HepG2 (cell line): Measurements from ENCODE around the gene LRRC25. TPM values are rescaled to one million over a fixed set of nuclear protein-coding genes. Genes with fewer than 3 reads are reported as not detected.
A peak's percentile ranks its signal among the peaks of the same experiment; 100 is the strongest.

ENCODE experiments used
- CEBPB ChIP-seq: IDR thresholded peaks from 2 replicates; pipeline ENCODE4 v1.6.1; 2011; ENCODE audit warnings: low read depth, low read length, improper control_type of control experiment, borderline replicate concordance
- KLF13 ChIP-seq: sonication (generic); formaldehyde crosslinking; IDR thresholded peaks from 2 replicates; pipeline ENCODE4 v1.4.0; 2020; ENCODE audit warnings: mild to moderate bottlenecking, missing genetic modification reagents
- ZBTB7A ChIP-seq: sonication (generic); formaldehyde crosslinking; IDR thresholded peaks from 2 replicates; pipeline ENCODE4 v1.8.0; 2022; ENCODE audit warnings: mild to moderate bottlenecking, missing genetic modification reagents
- ZNF292 ChIP-seq: sonication (generic); formaldehyde crosslinking; IDR thresholded peaks from 2 replicates; pipeline ENCODE4 v1.8.1; 2022; ENCODE audit warnings: mild to moderate bottlenecking, low read depth, missing genetic modification reagents, borderline replicate concordance
- polyA plus RNA-seq, 8 experiments: library from polyadenylated mRNA; depleted of rRNA in 3 of 8; stranded (reverse) in 7 of 8; unstranded in 1 of 8; fragments of >200 nt; fragmentation: Illumina TruSeq in 4 of 8; extraction: Trizol in 4 of 8; gene quantifications; 2 replicates each; pipeline versions ENCODE4 v1.2.1 to v1.2.3, GENCODE V29; 2011 to 2016; ENCODE audit warnings: low read depth in 4 of 8, missing spikeins in 1 of 8, mixed read lengths in 1 of 8; ENCODE audit not compliant: insufficient read depth in 1 of 8
- total RNA-seq, 5 experiments: library from RNA; depleted of rRNA; stranded (reverse); fragments of >200 nt; fragmentation: Illumina TruSeq; extraction: Trizol; gene quantifications; 2 replicates each; pipeline ENCODE4 v1.2.3, GENCODE V29; 2016; ENCODE audit warnings: low read depth in 1 of 5
- TF ChIP-seq, protein P1 (sequence below): IDR thresholded peaks from 2 replicates; pipeline ENCODE4 v1.4.0; 2020; ENCODE audit warnings: mild to moderate bottlenecking, missing genetic modification reagents
- TF ChIP-seq, protein P2 (sequence below): IDR thresholded peaks from 2 replicates; pipeline ENCODE4 v1.6.1; 2016; ENCODE audit warnings: missing biosample characterization, missing genetic modification reagents, low read depth

LRRC25 gene
- total and polyA plus RNA-seq, 2 of the 13 experiments (the other 11 are each of a cell fraction or from before 2014, with no cell fraction given) = 0.13 to 0.53 TPM

DNA sequence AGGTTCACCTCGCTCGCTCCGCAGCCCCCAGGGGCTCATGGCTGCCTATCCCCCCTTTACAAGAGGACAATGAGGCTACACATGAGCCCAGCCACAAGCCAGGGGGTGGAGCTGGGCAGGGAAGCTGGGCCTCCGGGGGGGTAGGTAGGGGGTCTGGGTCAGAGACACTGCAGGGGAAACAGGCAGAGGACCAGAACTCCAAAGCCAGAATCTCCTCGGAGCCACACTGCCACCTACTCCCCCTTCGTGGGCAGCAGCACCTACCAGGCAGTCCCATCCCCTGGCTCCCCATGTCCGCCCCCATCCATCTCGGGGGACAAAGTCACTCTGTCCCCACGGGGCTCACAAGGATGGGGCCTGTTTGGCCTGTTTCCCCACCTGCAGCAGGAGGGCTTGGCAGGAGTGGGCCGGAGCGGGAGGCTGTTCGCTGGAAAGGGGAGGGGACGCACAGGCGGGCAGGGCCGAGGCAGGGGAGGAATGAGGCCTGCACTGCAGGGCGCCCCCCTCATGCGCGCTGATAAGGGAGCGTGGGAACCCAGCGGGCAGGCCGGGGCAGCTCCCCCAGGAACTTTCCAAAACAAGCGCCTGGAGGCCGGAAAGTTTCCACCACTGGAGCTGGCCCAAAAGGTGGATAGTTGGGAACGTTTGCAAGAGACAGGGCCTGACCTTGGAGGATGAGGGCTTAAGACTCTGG lies 41.1 kb upstream of the LRRC25 start (continued):
- TF ChIP-seq ZBTB7A (no peak), KLF13 (CRISPR knock-in tag) (0 out of 2 replicates have a peak, but pooled peaks have one; percentile 54), ZNF292 (CRISPR knock-in tag) (peak; percentile 64; the same call in 1 of the 2 replicates), CEBPB (no peak)
- TF ChIP-seq, protein P1, sequence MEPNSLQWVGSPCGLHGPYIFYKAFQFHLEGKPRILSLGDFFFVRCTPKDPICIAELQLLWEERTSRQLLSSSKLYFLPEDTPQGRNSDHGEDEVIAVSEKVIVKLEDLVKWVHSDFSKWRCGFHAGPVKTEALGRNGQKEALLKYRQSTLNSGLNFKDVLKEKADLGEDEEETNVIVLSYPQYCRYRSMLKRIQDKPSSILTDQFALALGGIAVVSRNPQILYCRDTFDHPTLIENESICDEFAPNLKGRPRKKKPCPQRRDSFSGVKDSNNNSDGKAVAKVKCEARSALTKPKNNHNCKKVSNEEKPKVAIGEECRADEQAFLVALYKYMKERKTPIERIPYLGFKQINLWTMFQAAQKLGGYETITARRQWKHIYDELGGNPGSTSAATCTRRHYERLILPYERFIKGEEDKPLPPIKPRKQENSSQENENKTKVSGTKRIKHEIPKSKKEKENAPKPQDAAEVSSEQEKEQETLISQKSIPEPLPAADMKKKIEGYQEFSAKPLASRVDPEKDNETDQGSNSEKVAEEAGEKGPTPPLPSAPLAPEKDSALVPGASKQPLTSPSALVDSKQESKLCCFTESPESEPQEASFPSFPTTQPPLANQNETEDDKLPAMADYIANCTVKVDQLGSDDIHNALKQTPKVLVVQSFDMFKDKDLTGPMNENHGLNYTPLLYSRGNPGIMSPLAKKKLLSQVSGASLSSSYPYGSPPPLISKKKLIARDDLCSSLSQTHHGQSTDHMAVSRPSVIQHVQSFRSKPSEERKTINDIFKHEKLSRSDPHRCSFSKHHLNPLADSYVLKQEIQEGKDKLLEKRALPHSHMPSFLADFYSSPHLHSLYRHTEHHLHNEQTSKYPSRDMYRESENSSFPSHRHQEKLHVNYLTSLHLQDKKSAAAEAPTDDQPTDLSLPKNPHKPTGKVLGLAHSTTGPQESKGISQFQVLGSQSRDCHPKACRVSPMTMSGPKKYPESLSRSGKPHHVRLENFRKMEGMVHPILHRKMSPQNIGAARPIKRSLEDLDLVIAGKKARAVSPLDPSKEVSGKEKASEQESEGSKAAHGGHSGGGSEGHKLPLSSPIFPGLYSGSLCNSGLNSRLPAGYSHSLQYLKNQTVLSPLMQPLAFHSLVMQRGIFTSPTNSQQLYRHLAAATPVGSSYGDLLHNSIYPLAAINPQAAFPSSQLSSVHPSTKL (CRISPR knock-in tag) = no peak; the same call in 1 of the 2 replicates
- TF ChIP-seq, protein P2, sequence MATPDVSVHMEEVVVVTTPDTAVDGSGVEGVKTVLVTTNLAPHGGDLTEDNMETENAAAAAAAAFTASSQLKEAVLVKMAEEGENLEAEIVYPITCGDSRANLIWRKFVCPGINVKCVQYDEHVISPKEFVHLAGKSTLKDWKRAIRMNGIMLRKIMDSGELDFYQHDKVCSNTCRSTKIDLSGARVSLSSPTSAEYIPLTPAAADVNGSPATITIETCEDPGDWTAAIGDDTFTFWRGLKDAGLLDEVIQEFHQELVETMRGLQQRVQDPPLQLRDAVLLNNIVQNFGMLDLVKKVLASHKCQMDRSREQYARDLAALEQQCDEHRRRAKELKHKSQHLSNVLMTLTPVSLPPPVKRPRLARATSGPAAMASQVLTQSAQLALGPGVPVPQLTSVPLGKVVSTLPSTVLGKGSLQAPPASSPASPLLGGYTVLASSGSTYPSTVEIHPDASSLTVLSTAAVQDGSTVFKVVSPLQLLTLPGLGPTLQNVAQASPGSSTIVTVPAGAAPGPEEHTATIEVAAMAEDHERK (CRISPR knock-in tag) = no peak
